Measurements from ENCODE around the gene RABL6. TPM values are rescaled to one million over a fixed set of nuclear protein-coding genes. Genes with fewer than 3 reads are reported as not detected.
"Not testable (repeated sequence)": the region's sequence is repeated elsewhere in the genome, so short reads cannot be mapped to it uniquely, and the experiment has no call there.

The RABL6 gene
- total RNA-seq, 1 donor from 2014 or later, result 91.0 TPM

DNA sequence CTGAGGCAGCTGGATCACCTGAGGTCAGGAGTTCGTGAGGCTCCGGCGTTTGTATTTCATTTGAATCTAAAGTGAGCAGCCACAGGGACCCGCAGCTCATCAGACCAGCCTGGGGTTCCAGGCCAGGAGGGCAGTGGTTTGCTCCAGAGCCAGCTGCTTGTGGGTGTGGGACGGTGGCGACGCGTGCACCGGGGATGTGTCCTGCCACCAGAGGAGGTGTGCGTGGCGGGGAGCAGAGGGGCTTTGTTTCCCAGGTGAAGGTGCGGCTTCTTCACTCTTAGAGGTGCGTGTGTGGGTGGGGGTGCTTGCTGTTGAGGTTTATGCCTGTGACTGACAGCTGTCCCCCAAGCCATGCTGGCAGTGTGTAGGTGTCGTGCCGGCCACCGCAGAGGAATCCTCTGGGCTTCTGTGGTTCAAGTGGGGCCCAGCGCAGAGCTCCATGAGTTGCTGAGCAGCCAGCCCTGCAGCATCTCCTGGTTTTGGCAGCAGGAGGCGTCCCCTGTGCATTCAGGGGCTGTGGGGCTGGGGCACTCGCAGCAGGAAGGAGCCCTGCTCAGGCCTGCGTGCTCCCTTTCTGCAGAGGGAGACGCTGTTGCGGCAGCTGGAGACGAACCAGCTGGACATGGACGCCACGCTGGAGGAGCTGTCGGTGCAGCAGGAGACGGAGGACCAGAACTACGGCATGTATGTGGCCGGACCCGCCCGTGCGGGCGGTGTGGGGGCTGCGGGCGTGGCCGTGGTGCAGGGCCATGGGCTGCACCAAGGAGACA, 27.6 kb downstream of the RABL6 start:
- DNase-seq (ENCODE audit: low spot score), result no peak

DNA sequence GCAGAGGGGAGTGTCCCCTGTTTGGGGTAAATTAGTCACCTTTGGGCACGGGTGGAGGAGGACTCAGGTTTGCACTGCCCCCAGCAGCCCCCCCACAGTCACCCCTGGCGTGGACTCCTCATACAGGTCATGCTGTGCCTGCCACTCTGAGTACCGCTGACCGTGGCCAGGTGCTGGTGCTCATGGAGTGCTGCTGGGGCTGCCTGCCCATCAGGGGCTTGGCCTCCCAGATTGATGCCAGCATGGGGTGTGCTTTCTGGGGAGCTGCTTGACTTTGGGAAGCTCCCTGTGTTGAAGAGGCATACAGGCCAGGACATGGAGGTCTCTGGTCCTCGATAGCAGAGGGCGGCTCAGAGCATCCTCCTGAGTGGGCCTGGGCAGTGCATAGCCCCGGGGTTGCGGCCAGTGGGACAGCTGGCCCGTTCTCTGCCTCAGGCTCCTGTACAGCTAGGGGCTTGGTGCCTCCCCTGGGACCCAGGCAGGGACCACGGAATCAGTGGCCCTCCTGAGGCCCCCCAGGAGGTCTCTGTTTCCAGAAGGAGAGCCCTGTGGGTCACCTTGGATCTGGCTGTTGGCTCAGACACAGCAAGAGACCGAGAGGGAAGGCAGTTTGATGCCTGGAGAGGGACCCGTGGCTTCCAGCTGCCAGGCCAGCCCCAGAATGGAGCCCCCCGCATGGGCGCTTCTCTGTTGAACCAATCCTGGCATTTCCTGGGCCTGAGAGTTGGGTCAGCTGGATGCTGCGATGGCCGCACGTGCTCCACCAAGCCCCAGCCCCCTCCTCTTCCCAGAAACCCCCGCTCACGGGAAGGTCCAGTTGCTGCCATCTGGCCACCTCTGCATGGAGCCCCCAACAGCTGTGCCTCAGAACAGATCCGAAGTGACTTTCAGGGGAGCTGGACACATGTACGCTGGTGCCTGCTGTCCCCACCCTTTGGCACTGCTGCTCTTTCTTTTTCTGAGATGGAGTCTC, 28.5 kb downstream of the RABL6 start:
- no peak for DNase-seq (ENCODE audit: low spot score)

DNA sequence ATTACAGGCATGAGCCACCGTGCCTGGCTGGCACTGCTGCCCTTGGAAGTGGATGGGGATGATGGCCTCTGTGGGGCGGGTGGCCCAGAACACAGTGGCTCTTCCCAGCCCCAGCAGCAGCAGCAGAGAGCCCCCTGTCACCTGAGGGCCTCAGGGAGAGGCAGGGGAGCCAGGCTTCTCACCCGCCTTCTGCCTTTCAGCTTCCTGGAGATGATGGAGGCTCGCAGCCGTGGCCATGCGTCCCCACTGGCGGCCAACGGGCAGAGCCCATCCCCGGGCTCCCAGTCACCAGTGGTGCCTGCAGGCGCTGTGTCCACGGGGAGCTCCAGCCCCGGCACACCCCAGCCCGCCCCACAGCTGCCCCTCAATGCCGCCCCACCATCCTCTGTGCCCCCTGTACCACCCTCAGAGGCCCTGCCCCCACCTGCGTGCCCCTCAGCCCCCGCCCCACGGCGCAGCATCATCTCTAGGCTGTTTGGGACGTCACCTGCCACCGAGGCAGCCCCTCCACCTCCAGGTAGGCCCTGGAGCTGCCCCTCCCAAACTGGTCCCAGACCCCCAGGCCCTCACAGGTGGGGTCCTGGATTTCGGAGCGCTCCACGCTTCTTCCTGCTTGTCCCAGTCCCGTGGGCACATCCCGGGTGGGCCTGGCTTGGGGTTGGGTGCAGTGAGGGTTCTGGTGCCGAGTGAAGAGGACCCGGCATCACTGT, 29.6 kb downstream of the RABL6 start:
- DNase-seq (ENCODE audit: low spot score), result no peak

DNA sequence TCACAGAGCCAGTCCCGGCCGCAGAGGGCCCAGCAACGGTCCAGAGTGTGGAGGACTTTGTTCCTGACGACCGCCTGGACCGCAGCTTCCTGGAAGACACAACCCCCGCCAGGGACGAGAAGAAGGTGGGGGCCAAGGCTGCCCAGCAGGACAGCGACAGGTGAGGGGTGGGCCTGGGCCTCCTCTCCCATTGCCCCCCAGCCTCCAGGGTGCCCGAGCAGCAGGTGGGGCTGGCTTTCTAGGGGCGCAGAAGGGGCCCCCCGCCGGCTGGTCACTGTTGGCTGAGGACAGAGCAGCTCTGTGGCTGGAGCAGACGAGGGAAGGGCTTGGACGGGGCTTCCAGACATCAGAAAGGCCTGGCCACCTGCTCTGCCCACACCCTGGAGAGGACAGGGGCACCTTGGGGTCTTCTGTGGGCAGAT, 30.1 kb downstream of the RABL6 start:
- not testable (repeated sequence) for DNase-seq (ENCODE audit: low spot score)

DNA sequence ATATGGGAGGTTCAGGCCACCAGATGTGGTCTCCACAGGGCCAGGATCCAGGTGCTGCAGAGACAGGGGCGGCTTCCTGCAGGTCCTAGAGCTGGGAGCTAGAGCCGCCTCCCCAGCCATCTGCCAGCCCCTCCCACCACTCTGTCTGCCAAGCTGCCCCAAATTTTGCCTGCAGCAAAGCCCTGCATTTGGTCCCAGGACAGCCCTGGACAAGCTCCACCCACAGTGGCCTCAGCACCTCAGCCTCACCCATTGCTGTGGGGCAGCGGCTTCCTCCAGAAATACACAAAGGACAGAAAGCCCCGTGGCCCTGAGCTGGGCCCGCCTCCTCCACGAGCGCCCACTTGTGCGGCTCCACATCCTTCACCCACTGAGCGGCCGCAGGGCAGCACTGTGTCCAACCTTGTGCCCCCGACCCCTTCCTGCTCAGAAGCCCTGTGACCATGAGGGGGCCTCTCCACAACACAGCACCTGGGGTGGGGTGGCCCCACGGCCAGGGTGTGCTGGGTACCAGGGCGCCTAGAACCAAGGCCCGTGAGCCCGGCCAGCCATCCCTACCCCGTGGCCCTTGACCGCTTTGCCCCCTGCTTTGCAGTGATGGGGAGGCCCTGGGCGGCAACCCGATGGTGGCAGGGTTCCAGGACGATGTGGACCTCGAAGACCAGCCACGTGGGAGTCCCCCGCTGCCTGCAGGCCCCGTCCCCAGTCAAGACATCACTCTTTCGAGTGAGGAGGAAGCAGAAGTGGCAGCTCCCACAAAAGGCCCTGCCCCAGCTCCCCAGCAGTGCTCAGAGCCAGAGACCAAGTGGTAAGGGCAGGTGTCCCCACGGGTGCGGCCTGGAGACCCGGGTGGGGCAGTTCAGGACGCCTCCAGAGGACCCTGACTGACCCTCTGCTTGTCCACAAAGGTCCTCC, 30.8 kb downstream of the RABL6 start:
- DNase-seq (ENCODE audit: low spot score), result no peak

DNA sequence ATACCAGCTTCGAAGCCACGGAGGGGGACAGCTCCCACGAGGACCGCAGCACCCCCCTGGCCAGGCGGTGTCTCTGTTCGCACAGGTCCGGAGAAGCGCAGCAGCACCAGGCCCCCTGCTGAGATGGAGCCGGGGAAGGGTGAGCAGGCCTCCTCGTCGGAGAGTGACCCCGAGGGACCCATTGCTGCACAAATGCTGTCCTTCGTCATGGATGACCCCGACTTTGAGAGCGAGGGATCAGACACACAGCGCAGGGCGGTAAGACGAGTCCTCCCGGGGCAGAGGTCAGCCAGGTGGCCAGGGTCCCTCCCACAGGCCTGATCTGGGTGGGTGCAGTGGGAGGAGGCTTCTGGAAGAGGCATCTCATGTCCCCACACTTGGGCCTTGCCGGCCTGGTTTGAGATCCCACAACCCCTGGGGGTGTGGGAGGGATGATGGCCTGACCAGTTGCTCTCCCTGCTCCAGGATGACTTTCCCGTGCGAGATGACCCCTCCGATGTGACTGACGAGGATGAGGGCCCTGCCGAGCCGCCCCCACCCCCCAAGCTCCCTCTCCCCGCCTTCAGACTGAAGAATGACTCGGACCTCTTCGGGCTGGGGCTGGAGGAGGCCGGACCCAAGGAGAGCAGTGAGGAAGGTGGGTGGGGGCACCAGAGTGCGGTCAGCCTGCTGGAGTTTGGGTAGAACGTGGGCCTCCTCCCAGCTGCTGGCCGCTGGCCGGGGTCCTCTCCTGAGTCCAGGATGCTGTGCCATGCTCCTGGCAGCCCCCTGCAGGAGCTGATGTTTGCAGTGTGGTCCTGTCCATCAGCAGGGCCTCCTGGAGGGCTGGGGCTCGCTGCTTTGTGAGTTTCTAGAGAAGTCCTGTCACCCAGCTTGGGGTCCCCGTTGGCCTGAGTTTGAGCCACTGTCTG, 31.7 kb downstream of the RABL6 start:
- no peak for DNase-seq (ENCODE audit: low spot score)

DNA sequence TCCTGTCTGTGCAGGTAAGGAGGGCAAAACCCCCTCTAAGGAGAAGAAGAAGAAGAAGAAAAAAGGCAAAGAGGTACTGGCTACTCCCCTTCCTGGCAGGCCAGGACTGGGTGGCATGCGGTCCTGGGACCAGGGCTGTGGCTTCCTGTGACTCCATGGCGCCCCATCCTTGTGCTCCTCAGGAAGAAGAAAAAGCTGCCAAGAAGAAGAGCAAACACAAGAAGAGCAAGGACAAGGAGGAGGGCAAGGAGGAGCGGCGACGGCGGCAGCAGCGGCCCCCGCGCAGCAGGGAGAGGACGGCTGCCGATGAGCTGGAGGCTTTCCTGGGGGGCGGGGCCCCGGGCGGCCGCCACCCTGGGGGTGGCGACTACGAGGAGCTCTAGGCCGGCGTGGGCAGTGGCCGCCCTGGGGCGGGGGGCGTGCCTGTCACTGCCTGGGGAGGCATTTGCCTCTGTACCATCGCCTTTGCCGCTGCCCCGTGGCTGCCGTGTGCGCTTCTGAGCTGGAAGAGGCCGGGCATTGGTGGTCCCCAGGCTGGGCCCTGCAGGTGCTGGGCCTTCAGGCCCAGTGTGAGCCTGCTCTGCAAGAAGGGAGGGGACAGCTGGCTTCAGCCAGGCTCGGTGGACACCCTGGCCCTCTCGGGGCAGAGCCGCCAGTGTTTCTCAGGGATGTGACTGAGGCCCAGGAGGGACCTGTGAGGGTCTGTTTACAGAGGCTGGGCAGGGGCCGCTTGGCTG, 32.6 kb downstream of the RABL6 start:
- no peak for DNase-seq (ENCODE audit: low spot score)

DNA sequence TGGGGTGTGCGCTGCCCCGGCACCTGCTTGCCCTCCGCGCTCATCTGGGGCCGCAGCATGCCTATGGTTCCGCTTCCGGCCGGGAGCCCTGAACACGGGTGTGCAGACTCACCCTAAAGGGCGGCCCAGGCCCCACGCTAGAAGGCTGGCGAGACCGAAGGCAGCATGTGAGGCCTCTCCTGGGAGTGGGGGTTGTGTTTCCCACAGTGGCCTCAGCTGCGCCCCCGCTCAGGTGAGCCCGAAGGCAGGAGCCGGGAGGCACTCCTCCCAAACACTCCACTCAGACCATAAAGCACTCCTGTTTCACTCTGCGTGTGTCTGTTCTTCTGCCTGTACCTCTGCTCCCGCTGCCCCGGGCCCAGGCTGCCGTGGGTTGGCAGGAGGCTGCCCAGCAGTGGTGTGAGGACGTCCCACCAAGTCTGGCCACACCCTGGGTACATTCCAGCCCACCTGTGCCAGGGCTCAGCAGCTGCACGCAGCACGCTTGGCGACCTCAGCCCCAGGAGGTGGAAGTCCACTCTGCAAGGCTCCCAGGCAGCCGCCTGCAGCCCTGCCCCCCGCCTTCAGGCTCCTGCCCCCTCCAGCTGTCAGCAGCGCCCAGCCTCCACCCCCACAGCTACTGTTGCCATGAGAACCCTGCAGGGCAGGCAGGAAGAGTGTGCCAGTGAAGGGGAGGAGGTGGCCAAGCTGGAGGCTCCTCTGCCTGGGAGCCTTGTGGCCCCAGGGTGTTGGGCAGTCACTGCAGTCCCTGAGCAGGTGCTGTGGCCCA, 33.3 kb downstream of the RABL6 start:
- peak; percentile 90 for DNase-seq (ENCODE audit: low spot score)

DNA sequence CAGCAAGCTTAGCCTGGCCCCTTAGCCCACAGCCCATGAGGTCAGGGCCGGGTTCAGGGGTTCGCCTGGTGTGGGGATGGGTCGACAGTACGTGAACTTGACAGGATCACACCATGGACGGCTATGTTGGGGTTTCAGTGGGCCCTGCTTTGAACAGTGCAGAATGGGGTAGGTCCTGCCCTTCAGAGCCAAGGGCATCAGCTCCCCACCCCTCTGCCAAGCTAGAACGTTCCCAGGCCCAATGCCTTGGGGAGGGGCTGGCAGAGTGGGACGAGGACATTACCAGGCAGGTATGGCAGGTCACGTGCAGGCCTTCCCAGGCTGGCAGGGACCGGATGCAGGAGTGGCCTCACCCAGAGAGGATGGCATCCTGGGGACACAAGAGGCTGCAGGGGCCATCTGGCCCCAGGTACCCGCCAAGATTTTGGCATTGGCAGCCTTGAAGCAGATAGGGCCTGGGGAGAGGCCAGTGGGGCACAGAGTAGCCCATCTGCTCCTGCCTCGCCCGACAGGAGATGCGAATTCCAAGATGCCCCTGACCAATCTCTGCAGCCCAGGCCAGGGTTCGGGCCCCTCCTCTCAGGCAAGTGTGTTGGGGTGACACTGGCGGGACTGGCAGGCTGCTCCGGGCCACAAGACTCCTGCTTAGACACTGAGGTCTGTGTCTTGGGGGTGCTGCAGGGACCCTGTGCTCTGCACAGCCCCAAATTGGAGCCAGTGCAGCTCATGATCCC, 34.1 kb downstream of the RABL6 start:
- DNase-seq (ENCODE audit: low spot score), result peak; percentile 59

DNA sequence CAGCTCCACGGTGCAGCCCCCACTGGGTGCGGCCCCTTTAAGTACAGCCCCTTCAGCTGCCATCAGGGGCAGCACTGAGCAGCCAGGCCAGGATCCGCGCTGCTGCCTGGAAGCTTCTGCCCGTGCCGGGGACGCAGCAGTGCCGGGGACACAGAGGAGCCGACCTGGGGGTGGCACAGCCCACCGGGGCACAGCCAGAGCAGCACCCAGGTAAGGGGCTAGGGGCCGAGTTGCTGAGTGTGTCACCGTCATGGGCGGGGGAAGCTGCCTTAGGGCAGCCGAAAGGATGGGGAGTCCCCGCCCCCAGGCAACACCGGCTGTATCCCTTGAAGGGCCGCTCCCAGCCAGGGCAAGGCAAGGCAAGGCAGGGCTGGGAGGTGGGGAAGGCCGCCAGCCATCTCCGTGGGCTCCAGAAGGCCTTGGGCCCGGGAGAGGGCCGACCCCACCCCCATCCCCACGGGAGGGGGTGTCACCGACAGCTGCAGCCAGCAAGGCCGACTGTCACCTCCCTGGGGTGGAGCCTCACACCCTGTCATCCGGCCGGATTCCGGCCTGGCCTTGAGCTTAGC, 34.7 kb downstream of the RABL6 start, which contains the start of gene AJM1:
Gene AJM1 (plus strand): TSS at position 99 of the 569 bp plus-strand sequence. CDS start 1,937 bp downstream, outside the sequence.
- peak; percentile 72 for DNase-seq (ENCODE audit: low spot score)

DNA sequence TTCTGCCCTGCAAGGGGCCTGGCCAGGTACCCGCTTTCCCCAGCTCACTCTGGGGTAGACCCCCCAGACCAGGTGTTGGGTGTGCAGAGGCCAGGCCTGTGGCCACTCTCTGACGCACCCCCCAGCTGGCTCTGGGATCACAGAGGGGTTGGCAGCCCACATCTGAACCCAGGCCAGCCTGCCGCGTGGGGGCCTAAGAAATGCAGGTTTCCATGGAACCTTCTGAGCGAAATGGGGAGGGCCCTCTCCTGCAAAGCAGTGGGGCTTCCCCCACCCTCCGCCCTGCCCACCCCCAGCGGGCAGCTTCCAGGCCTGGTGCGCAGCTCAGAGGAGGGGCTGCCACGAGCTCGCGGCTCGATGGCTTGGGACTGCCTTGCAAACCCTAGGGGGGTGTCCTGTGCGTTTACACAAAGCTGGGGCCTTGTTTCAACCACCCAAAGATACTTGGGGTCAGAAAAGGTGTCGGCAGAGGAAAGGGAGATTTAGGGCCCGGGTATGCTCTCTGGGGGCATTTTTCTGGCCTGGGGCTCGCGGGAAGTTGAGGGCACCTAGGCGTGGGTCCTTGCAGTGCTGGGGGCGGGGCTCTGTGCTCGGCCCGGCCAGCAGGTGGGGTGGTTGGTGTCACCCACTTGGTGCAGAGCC, 35.5 kb downstream of the RABL6 start:
- DNase-seq (ENCODE audit: low spot score), result not testable (repeated sequence)

DNA sequence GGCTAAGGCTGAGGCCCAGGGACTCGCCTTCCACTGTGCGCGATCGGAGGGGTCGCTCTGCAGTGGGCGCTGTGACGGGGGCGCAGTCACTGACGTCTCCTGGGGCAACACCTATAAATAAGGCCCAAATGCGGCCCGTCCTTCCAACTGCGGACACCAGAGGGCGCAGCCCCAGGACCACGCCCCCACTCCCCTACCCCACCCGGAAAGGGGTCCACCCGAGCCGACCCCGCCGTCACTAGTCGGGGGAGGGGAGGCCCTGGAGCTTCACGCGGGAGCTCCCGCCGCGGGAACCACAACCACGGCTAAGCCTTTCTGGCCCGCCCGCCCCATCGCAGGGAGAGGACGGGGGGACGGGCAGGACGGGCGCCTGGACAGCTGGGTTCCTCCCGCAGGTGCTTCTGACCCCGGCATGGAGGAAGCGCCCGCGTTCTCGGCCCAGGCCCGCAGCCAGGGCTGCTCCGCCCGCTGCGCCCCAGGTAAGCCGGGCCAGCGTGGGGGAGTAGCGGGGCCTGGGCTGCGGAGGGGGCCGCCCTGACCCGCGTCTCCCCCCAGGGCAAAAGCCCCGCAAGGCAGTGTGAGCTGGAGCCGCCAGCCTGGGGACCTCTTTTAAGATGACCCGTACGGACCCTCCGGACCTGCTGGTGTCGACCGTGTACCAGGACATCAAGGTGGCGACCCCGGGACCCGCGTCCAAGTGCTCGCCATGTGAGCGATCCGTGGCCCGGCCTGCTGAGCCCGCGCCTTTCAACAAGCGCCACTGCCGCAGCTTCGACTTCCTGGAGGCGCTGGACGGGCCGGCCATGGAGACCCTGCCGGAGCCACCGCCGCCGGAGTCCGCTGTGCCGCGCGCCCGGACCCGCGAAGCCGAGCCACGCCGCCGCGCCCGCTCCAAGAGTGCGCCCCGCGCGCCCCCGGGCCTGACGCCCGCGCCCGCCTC, 36.3 kb downstream of the RABL6 start:
- DNase-seq (ENCODE audit: low spot score), result not testable (repeated sequence)

DNA sequence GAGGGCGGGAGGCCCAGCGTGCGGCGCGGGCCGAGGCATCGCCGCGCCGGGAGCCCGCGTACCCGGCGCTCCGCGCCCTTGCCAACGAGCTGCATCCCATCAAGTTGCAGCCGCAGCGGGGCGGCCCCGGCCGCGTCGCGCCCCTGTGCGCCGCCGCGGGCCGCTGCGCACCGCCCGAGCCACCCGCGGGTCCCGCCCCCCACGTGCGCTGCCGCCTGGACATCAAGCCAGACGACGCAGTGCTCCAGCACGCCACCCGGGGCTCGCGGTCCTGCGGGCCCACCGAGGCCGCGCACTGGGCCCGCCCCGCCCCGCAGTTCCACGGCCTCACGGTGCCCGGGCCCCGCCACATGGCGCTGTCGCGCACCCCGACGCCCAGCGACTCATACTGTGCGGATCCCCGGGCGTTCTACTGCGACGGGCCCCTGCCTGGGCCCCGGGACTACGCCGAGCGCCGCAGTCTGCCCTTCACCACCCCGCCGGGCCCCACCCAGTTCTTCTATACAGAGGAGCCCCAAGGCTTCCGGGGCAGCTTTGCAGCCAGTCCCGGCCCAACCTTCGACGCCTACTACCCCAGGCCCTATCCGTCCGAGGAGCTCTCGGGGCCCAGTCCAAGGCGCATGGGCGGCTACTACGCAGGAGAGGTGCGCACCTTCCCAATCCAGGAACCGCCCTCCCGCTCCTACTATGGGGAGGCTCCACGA, 37.2 kb downstream of the RABL6 start:
- DNase-seq (ENCODE audit: low spot score), result no peak

DNA sequence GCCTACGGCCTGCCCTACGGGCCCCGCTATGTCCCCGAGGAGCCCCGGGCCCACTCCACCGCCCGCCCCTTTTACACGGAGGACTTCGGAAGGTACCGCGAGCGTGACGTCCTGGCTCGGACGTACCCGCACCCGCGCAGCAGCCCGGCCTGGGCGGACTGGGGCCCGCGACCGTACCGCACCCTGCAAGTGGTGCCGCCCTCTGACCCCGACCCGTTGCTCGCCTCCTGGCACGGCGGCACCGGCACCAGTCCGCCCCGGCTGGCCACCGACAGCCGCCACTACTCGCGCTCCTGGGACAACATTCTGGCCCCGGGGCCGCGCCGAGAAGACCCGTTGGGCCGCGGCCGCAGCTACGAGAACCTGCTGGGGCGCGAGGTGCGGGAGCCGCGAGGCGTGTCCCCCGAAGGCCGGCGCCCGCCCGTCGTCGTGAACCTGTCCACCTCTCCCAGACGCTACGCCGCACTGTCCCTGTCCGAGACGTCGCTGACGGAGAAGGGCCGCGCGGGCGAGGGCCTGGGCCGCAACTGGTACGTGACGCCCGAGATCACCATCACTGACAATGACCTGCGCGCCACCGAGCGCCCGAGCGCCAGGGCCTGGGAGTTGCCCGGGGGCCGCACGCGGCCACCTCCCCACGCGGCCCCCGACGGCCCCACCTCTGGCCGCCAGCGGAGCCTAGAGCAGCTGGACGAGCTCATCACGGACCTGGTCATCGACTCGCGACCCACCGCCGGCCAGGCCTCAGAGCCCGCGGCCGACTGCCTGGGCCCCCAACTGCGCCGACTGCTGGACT, 37.9 kb downstream of the RABL6 start:
- DNase-seq (ENCODE audit: low spot score), result no peak
